OCI-M1 (cell line): Measurements from ENCODE around the gene RPTOR.
"Not testable (repeated sequence)": the region's sequence is repeated elsewhere in the genome, so short reads cannot be mapped to it uniquely, and the experiment has no call there.

Experiments used
- DNase-seq: peaks from one replicate; lab custom pipeline; 2025; lab: John Stamatoyannopoulos, UW

The RPTOR gene

GRCh38 chr17:80798595-80799537 lies 254.2 kb downstream of the RPTOR start:
- DNase-seq, result no peak

GRCh38 chr17:80799538-80800480 lies 255.2 kb downstream of the RPTOR start:
- no peak for DNase-seq

- DNase-seq, result no peak
Observed at GRCh38 chr17:80800481-80801391, 256.1 kb downstream of the RPTOR start.

GRCh38 chr17:80802626-80803450 lies 258.2 kb downstream of the RPTOR start:
- DNase-seq, result no peak

GRCh38 chr17:80803451-80804428 lies 259.1 kb downstream of the RPTOR start:
- no peak for DNase-seq

- no peak for DNase-seq
Observed at GRCh38 chr17:80804466-80804865, 259.8 kb downstream of the RPTOR start.

GRCh38 chr17:80805032-80805751 lies 260.6 kb downstream of the RPTOR start:
- no peak for DNase-seq

- no peak for DNase-seq
Observed at GRCh38 chr17:80807014-80807413, 262.4 kb downstream of the RPTOR start.

- DNase-seq, result no peak
Observed at GRCh38 chr17:80807882-80808281, 263.2 kb downstream of the RPTOR start.

GRCh38 chr17:80811181-80812105 lies 266.8 kb downstream of the RPTOR start:
- DNase-seq, result no peak

GRCh38 chr17:80812362-80813088 lies 267.9 kb downstream of the RPTOR start:
- DNase-seq, result no peak

GRCh38 chr17:80813318-80813717 lies 268.7 kb downstream of the RPTOR start:
- no peak for DNase-seq

GRCh38 chr17:80814491-80814890 lies 269.9 kb downstream of the RPTOR start:
- no peak for DNase-seq

- DNase-seq, result no peak
Observed at GRCh38 chr17:80815151-80815681, 270.6 kb downstream of the RPTOR start.

GRCh38 chr17:80815718-80816117 lies 271.1 kb downstream of the RPTOR start:
- not testable (repeated sequence) for DNase-seq

- DNase-seq, result no peak
Observed at GRCh38 chr17:80816241-80817103, 271.8 kb downstream of the RPTOR start.
